Stomach (tissue), 9 donors: Measurements from ENCODE around the gene CBLC. TPM values are rescaled to one million over a fixed set of nuclear protein-coding genes. Genes with fewer than 3 reads are reported as not detected.

Experiments used
- DNase-seq, 2 donors: peaks; one replicate each; pipeline versions ENCODE4 v3.0.0 to v3.0.0-alpha.2; 2013 to 2019
- H3K27ac ChIP-seq, 5 donors: fragments of 200-600 bp in 4 of 5; sonication (generic) in 4 of 5; one replicate each; pipeline ENCODE4 v1.5.1; 2013 to 2019; ENCODE audit warnings: mild to moderate bottlenecking in 1 of 5, moderate library complexity in 1 of 5
- H3K27me3 ChIP-seq, 3 donors: fragments of 200-600 bp; sonication (generic); one replicate each; pipeline ENCODE4 v1.5.1; 2017 to 2019; ENCODE audit warnings: mixed run types in 1 of 3
- H3K36me3 ChIP-seq, 4 donors: fragments of 200-600 bp; sonication (generic); 1 replicate in 3 of 4; 2 replicates in 1 of 4; pipeline ENCODE4 v1.5.1; 2016 to 2019
- H3K4me1 ChIP-seq, 4 donors: fragments of 200-600 bp; sonication (generic); one replicate each; pipeline ENCODE4 v1.5.1; 2016 to 2019
- H3K4me3 ChIP-seq, 4 donors: fragments of 200-600 bp; sonication (generic) in 3 of 4; one replicate each; pipeline ENCODE4 v1.5.1; 2016 to 2019; ENCODE audit warnings: mild to moderate bottlenecking in 1 of 4
- H3K9me3 ChIP-seq, 4 donors: fragments of 200-600 bp; sonication (generic); one replicate each; pipeline ENCODE4 v1.5.1; 2016 to 2019
- EP300 ChIP-seq: sonication (generic); formaldehyde crosslinking; IDR thresholded peaks from one replicate; pipeline ENCODE4 v1.6.1; 2017; ENCODE audit warnings: antibody characterized with exemption
- POLR2A ChIP-seq, 4 donors: fragments of 450-650 bp; IDR thresholded peaks; one replicate each; pipeline ENCODE4 v1.6.1; 2016; ENCODE audit warnings: antibody characterized with exemption in 4 of 4, control low read depth in 2 of 4, mild to moderate bottlenecking in 1 of 4, moderate library complexity in 1 of 4
- POLR2AphosphoS5 ChIP-seq, 3 donors: sonication (generic); formaldehyde crosslinking; IDR thresholded peaks; one replicate each; pipeline ENCODE4 v1.6.1; 2016; ENCODE audit warnings: antibody characterized with exemption in 3 of 3
- WGBS, 5 donors: extraction: QIAGEN DNeasy Blood & Tissue Kit in 3 of 5; methylation state at CpG; one replicate each; pipeline versions ENCODE4 v1.1.5 to v1.1.7; 2013 to 2018; 5-methylcytosine and 5-hydroxymethylcytosine counted together
- intact Hi-C: fragments of 100-400 bp; cut with DNase I; formaldehyde crosslinking; loops from one replicate; pipeline ENCODE4 v1.15.1; 2023; ENCODE audit warnings: low total_unique reads
- polyA plus RNA-seq, 3 donors: library from polyadenylated mRNA; stranded (reverse); fragments of 200-250 nt; gene quantifications; one replicate each; pipeline ENCODE4 v1.2.3, GENCODE V29; 2013
- total RNA-seq, 5 donors: library from RNA; depleted of rRNA; stranded (reverse); fragments of >200 nt; gene quantifications; one replicate each; pipeline versions ENCODE4 v1.1.0 to v1.2.3, GENCODE V29; 2014 to 2016
- TF ChIP-seq, protein P1 (sequence below), 7 experiments: fragments of 450-650 bp in 4 of 7; fragments of 200-600 bp in 3 of 7; sonication (generic) in 3 of 7; IDR thresholded peaks; one replicate each; pipeline ENCODE4 v1.5.1; 2016 to 2019; ENCODE audit warnings: antibody characterized with exemption in 7 of 7, control low read depth in 2 of 7, mild to moderate bottlenecking in 1 of 7
- donor health status: healthy with polysubstance abuse.
- donor health status: Bipolar disorder and iron deficiency.
- donor health status: healthy.

CBLC gene
- total and polyA plus RNA-seq, 8 donors: 13.2 to 178 (median 42.8) TPM

DNA sequence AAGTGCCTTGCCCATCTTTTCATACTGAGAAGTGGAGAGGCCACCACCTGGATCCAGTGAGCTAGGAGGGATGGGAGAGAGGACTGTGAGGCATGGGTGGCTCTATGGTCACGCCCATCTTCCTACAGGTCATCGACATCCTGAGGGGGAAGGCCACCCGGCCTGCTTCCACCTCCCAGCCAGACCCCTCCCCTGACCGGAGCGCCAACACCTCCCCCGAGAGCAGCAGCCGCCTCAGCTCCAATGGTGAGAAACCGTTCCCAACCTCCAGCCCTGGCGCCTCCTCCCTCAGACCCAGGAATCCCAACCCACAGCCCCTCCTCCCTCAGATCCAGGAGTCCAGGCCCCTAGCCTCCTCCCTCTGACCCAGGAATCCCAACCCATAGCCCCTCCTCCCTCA, 19.1 kb upstream of the CBLC start:
- TF ChIP-seq EP300 (no peak), POLR2AphosphoS5 (IDR thresholded peaks at IDR 0.05) (no peak)
- TF ChIP-seq, protein P1, sequence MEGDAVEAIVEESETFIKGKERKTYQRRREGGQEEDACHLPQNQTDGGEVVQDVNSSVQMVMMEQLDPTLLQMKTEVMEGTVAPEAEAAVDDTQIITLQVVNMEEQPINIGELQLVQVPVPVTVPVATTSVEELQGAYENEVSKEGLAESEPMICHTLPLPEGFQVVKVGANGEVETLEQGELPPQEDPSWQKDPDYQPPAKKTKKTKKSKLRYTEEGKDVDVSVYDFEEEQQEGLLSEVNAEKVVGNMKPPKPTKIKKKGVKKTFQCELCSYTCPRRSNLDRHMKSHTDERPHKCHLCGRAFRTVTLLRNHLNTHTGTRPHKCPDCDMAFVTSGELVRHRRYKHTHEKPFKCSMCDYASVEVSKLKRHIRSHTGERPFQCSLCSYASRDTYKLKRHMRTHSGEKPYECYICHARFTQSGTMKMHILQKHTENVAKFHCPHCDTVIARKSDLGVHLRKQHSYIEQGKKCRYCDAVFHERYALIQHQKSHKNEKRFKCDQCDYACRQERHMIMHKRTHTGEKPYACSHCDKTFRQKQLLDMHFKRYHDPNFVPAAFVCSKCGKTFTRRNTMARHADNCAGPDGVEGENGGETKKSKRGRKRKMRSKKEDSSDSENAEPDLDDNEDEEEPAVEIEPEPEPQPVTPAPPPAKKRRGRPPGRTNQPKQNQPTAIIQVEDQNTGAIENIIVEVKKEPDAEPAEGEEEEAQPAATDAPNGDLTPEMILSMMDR (IDR thresholded peaks at IDR 0.05): no peak
- WGBS, 5 donors: 68 to 82% (median 78%) methylated on average over 8 to 9 of the region's 9 CpGs
- DNase-seq: no peak
- Histone ChIP-seq H3K27me3 (no peaks in the 10 kb centered on the region), H3K27ac (peak overlapping the region; percentile 56 to 99 (median 94)), H3K4me3 (peak overlapping the region; percentile 45 to 75 (median 48)), H3K4me1 (peaks cover 50 to 74% (median 54%) of the 10 kb centered on the region in 4 donors), H3K9me3 (no peaks in the 10 kb centered on the region), H3K36me3 (peaks cover 18 to 71% (median 57%) of the 10 kb centered on the region in 4 donors)
- intact Hi-C loops: no loop called here

DNA sequence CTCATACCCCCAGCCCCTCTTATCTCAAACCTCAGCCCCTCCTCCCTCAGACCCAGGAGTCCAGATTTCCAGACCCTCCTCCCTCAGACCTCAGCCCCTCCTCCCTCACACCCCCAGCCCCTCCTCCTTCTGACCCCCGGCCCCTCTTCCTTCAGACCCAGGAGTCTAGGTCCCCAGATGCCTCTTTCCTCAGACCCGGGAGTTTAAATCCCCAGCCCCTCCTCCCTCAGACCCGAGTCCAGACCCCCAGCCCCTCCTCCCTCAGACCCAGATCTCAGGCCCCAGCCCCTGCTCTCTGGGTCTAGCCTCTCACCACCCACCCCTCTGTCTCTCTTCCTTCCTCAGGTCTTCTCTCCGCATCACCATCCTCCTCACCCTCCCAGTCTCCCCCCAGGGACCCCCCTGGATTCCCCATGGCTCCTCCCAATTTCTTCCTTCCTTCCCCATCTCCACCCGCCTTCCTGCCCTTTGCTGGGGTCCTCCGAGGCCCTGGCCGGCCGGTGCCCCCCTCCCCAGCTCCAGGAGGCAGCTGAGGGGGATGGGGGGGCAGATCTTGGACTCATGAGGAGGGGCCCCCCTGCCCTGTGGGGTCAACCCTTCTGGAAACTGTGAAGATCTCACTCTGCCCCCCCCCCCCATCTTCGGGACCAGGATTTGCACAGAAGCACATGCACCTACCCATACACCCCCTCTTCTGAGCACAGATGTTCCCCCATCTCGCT, 18.4 kb upstream of the CBLC start:
- DNase-seq: no peak
- no peaks in the 10 kb centered on the region for H3K27me3 ChIP-seq
- TF ChIP-seq POLR2A (IDR thresholded peaks at IDR 0.05) (no peak), EP300 (no peak), POLR2AphosphoS5 (IDR thresholded peaks at IDR 0.05) (no peak)
- TF ChIP-seq, protein P1 (IDR thresholded peaks at IDR 0.05): no peak
- peaks cover 18 to 71% (median 57%) of the 10 kb centered on the region in 4 donors for H3K36me3 ChIP-seq
- H3K27ac ChIP-seq: peak overlapping the region in 4 of 5 donors; percentile 94 to 99 (median 96)
- intact Hi-C loops: no loop called here
- H3K4me3 ChIP-seq: peak overlapping the region in 1 of 4 donors; percentile 50
- WGBS, 5 donors: 80 to 82% (median 80%) methylated on average over 9 to 10 of the region's 10 CpGs
- no peaks in the 10 kb centered on the region for H3K9me3 ChIP-seq
- peaks cover 44 to 81% (median 51%) of the 10 kb centered on the region in 4 donors for H3K4me1 ChIP-seq

DNA sequence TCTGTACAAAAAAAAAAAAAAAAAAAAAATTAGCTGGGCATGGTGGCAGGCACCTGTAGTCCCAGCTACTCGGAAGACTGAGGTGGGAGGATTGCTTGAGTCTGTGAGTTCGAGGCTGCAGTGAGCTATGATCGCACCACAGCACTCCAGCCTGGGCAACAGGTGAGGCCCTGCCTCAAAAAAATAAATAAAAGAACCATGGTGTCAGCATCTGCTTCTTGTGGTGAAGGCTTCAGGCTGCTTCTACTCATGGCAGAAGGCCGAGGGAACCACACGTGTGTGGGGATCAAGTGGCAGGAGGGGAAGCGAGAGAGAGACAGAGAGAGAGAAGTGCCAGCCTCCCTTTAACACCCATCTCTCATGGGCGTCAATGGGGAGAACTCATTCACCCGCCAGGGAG, 15.7 kb upstream of the CBLC start:
- 77 to 90% (median 89%) methylated on average over 8 of the region's 8 CpGs for WGBS, 5 donors
- DNase-seq: no peak
- Histone ChIP-seq H3K27ac (no peak overlapping the region), H3K4me1 (peaks cover 18 to 62% (median 23%) of the 10 kb centered on the region in 4 donors), H3K4me3 (no peak overlapping the region), H3K9me3 (no peaks in the 10 kb centered on the region), H3K36me3 (peaks cover 16 to 50% (median 46%) of the 10 kb centered on the region in 4 donors), H3K27me3 (no peaks in the 10 kb centered on the region)
- intact Hi-C loops: no loop called here
- TF ChIP-seq, protein P1 (IDR thresholded peaks at IDR 0.05): no peak
- no peak for TF ChIP-seq POLR2AphosphoS5 (IDR thresholded peaks at IDR 0.05)
- TF ChIP-seq EP300: no peak
- no peak for TF ChIP-seq POLR2A (IDR thresholded peaks at IDR 0.05)

DNA sequence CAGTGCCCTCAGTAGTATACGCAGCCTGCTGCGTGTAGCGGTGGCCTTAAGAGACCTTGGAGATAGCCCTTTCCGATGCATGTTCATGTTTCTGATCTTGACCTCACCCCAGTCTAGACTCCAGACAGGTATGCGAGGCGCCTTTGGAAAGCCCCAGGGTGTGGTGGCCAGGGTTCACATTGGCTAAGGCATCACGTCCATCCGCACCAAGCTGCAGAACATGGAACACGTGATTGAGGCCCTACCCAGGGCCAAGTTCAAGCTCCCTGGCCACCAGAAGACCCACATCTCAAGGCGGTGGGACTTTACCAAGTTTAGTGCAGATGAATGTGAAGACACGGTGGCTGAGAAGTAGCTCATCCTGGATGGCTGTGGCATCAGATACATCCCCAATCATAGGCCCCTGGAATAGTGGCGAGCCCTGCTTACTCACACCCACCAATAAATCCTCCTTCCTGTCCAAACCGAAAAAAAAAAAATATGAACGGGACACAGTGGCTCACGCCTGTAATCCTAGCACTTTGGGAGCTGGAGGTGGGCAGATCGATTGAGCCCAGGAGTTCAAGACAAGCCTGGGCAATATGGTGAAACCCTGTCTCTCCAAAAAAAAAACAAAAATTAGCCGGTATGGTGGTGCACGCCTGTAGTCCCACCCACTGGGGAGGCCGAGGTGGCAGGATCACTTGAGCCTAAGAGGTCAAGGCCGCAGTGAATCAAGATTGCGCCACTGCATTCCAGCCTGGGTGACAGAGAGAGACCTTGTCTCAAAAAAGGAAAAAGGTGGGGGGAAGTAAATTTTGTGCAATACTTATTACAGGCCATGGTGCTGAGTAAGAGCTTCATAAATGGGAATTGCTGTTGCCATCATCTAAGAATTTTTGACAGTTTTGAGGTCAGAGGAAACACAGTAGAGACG, 12.4 kb upstream of the CBLC start:
- peaks cover 0 to 5% (median 0%) of the 10 kb centered on the region in 4 donors for H3K9me3 ChIP-seq
- no peaks in the 10 kb centered on the region for H3K27me3 ChIP-seq
- 65 to 81% (median 66%) methylated on average over 22 of the region's 22 CpGs for WGBS, 5 donors
- peaks cover 2 to 39% (median 3%) of the 10 kb centered on the region in 4 donors for H3K4me1 ChIP-seq
- intact Hi-C loops: no loop called here
- peak overlapping the region in 2 of 5 donors; percentile 32 to 54 for H3K27ac ChIP-seq
- peaks cover 0 to 18% (median 13%) of the 10 kb centered on the region in 4 donors for H3K36me3 ChIP-seq
- H3K4me3 ChIP-seq: no peak overlapping the region
- peak in 1 of 2 donors; percentile 79 for DNase-seq
- TF ChIP-seq POLR2AphosphoS5 (IDR thresholded peaks at IDR 0.05) (no peak), EP300 (no peak), POLR2A (IDR thresholded peaks at IDR 0.05) (no peak)
- TF ChIP-seq, protein P1 (IDR thresholded peaks at IDR 0.05): no peak
